HEK293 (cell line): ENCODE data around the gene RRN3.

ENCODE experiments used
- FEZF1 ChIP-seq: fragments of 450-650 bp; formaldehyde crosslinking; IDR thresholded peaks from 2 replicates; pipeline ENCODE4 v1.5.1; 2016; ENCODE audit warnings: missing biosample characterization, missing genetic modification characterization
- PBX3 ChIP-seq: sonication (generic); formaldehyde crosslinking; IDR thresholded peaks from 2 replicates; pipeline ENCODE4 v1.8.1; 2022; ENCODE audit warnings: mild to moderate bottlenecking, moderate library complexity, missing genetic modification reagents
- REST ChIP-seq: fragments of 450-650 bp; formaldehyde crosslinking; IDR thresholded peaks from 2 replicates; pipeline ENCODE4 v1.5.1; 2016; ENCODE audit warnings: missing biosample characterization, missing genetic modification characterization
- WT1 ChIP-seq: fragments of 450-650 bp; formaldehyde crosslinking; IDR thresholded peaks from 2 replicates; pipeline ENCODE4 v1.5.1; 2016; ENCODE audit warnings: missing biosample characterization, missing genetic modification characterization
- ZBTB17 ChIP-seq: fragments of 450-650 bp; formaldehyde crosslinking; IDR thresholded peaks from 2 replicates; pipeline ENCODE4 v1.5.1; 2016; ENCODE audit warnings: missing biosample characterization, missing genetic modification characterization
- ZNF350 ChIP-seq: fragments of 450-650 bp; formaldehyde crosslinking; IDR thresholded peaks from 2 replicates; pipeline ENCODE4 v1.5.0; 2017; ENCODE audit warnings: missing biosample characterization, mild to moderate bottlenecking, missing genetic modification characterization
- ZNF501 ChIP-seq: fragments of 450-650 bp; formaldehyde crosslinking; IDR thresholded peaks from 2 replicates; pipeline ENCODE4 v1.5.1; 2016; ENCODE audit warnings: missing biosample characterization, missing genetic modification characterization
- ZNF510 ChIP-seq: fragments of 450-650 bp; formaldehyde crosslinking; IDR thresholded peaks from 2 replicates; pipeline ENCODE4 v1.5.1; 2018; ENCODE audit warnings: mild to moderate bottlenecking, missing genetic modification characterization, missing biosample characterization; ENCODE audit not compliant: insufficient replicate concordance
- TF ChIP-seq, protein P1 (sequence below): fragments of 450-650 bp; formaldehyde crosslinking; IDR thresholded peaks from 2 replicates; pipeline ENCODE4 v1.5.1; 2016; ENCODE audit warnings: missing biosample characterization, missing genetic modification characterization
- TF ChIP-seq, protein P2 (sequence below): fragments of 450-650 bp; formaldehyde crosslinking; IDR thresholded peaks from 2 replicates; pipeline ENCODE4 v1.5.1; 2017; ENCODE audit warnings: missing biosample characterization, mild to moderate bottlenecking, missing genetic modification characterization, moderate library complexity
- TF ChIP-seq, protein P3 (sequence below): fragments of 450-650 bp; formaldehyde crosslinking; IDR thresholded peaks from 2 replicates; pipeline ENCODE4 v1.5.1; 2016; ENCODE audit warnings: missing biosample characterization, missing genetic modification characterization

GRCh38 chr16:15031179-15031578, 62.9 kb downstream of the RRN3 start:
- TF ChIP-seq, protein P1, sequence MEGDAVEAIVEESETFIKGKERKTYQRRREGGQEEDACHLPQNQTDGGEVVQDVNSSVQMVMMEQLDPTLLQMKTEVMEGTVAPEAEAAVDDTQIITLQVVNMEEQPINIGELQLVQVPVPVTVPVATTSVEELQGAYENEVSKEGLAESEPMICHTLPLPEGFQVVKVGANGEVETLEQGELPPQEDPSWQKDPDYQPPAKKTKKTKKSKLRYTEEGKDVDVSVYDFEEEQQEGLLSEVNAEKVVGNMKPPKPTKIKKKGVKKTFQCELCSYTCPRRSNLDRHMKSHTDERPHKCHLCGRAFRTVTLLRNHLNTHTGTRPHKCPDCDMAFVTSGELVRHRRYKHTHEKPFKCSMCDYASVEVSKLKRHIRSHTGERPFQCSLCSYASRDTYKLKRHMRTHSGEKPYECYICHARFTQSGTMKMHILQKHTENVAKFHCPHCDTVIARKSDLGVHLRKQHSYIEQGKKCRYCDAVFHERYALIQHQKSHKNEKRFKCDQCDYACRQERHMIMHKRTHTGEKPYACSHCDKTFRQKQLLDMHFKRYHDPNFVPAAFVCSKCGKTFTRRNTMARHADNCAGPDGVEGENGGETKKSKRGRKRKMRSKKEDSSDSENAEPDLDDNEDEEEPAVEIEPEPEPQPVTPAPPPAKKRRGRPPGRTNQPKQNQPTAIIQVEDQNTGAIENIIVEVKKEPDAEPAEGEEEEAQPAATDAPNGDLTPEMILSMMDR (tag by site-specific recombination): no peak
- TF ChIP-seq ZBTB17 (no peak), WT1 (tag by site-specific recombination) (no peak), PBX3 (CRISPR knock-in tag) (no peak), ZNF350 (no peak), FEZF1 (tag by site-specific recombination) (no peak), ZNF510 (no peak), REST (no peak), ZNF501 (tag by site-specific recombination) (no peak)
- TF ChIP-seq, protein P2, sequence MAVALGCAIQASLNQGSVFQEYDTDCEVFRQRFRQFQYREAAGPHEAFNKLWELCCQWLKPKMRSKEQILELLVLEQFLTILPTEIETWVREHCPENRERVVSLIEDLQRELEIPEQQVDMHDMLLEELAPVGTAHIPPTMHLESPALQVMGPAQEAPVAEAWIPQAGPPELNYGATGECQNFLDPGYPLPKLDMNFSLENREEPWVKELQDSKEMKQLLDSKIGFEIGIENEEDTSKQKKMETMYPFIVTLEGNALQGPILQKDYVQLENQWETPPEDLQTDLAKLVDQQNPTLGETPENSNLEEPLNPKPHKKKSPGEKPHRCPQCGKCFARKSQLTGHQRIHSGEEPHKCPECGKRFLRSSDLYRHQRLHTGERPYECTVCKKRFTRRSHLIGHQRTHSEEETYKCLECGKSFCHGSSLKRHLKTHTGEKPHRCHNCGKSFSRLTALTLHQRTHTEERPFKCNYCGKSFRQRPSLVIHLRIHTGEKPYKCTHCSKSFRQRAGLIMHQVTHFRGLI (tag by site-specific recombination): no peak
- TF ChIP-seq, protein P3, sequence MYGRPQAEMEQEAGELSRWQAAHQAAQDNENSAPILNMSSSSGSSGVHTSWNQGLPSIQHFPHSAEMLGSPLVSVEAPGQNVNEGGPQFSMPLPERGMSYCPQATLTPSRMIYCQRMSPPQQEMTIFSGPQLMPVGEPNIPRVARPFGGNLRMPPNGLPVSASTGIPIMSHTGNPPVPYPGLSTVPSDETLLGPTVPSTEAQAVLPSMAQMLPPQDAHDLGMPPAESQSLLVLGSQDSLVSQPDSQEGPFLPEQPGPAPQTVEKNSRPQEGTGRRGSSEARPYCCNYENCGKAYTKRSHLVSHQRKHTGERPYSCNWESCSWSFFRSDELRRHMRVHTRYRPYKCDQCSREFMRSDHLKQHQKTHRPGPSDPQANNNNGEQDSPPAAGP (tag by site-specific recombination): no peak
